Cardiac muscle cell (in vitro differentiated cells and primary cell): ENCODE measurements around the gene SLC1A2. TPM values are rescaled to one million over a fixed set of nuclear protein-coding genes. Genes with fewer than 3 reads are reported as not detected.

Experiments
- DNase-seq, 2 donors: peaks; one replicate each; pipeline versions ENCODE4 v3.0.0 to v3.0.0-alpha.2; 2010 to 2017; ENCODE audit warnings: low read depth in 1 of 2, low spot score in 1 of 2
- H3K27ac ChIP-seq: fragments of 200-600 bp; sonication (generic); 2 replicates; pipeline ENCODE4 v1.5.1; 2016
- H3K27me3 ChIP-seq: fragments of 200-600 bp; sonication (generic); 2 replicates; pipeline ENCODE4 v1.6.0; 2016; ENCODE audit warnings: control low read depth
- H3K36me3 ChIP-seq: fragments of 200-600 bp; sonication (generic); 2 replicates; pipeline ENCODE4 v1.5.1; 2016; ENCODE audit warnings: control low read depth
- H3K4me1 ChIP-seq: fragments of 200-600 bp; sonication (generic); 2 replicates; pipeline ENCODE4 v1.8.1; 2017; ENCODE audit warnings: low read depth, mild to moderate bottlenecking, mixed run types
- H3K4me3 ChIP-seq: fragments of 200-600 bp; sonication (generic); 2 replicates; pipeline ENCODE4 v1.5.1; 2016; ENCODE audit warnings: mild to moderate bottlenecking
- H3K9me3 ChIP-seq: fragments of 200-600 bp; sonication (generic); 2 replicates; pipeline ENCODE4 v1.5.1; 2017; ENCODE audit warnings: low read depth, mild to moderate bottlenecking, control low read depth
- polyA plus RNA-seq: library from polyadenylated mRNA; unstranded; fragments of >200 nt; fragmentation: Nextera tagmentation; extraction: Ambion mirVana; gene quantifications from 2 replicates; pipeline ENCODE4 v1.2.1, GENCODE V29; 2016
- total RNA-seq: library from RNA; depleted of rRNA; stranded (reverse); fragments of >200 nt; gene quantifications from 2 replicates; pipeline ENCODE4 v1.2.3, GENCODE V29; 2016
- TF ChIP-seq, protein P1 (sequence below): IDR thresholded peaks from 2 replicates; pipeline ENCODE4 v1.5.1; 2012; ENCODE audit warnings: low read depth, mild to moderate bottlenecking, low read length

Gene SLC1A2
- total and polyA plus RNA-seq, 2 experiments from 2014 or later = 0.76 to 1.3 TPM

DNA sequence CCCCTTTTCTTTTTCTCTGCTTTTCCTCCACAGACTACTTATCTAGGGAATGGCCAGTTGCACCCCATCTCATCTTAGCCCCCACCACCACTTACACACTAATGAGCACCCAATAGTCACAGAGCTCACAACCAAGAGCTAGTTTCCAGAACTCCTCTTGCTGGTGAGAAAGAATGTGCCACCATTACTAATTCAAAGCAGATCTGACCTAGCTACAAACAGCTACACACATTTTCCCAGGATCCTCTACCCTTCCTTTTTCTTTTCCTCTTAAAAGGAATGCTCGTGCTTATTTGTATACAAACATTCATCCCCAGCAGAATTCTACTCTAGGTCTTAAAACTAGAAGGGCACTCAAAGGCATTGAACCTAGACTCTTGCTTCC is 143.6 kb downstream of the SLC1A2 start:
- TF ChIP-seq, protein P1, sequence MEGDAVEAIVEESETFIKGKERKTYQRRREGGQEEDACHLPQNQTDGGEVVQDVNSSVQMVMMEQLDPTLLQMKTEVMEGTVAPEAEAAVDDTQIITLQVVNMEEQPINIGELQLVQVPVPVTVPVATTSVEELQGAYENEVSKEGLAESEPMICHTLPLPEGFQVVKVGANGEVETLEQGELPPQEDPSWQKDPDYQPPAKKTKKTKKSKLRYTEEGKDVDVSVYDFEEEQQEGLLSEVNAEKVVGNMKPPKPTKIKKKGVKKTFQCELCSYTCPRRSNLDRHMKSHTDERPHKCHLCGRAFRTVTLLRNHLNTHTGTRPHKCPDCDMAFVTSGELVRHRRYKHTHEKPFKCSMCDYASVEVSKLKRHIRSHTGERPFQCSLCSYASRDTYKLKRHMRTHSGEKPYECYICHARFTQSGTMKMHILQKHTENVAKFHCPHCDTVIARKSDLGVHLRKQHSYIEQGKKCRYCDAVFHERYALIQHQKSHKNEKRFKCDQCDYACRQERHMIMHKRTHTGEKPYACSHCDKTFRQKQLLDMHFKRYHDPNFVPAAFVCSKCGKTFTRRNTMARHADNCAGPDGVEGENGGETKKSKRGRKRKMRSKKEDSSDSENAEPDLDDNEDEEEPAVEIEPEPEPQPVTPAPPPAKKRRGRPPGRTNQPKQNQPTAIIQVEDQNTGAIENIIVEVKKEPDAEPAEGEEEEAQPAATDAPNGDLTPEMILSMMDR = no peak
- no peak overlapping the region for H3K27ac ChIP-seq

DNA sequence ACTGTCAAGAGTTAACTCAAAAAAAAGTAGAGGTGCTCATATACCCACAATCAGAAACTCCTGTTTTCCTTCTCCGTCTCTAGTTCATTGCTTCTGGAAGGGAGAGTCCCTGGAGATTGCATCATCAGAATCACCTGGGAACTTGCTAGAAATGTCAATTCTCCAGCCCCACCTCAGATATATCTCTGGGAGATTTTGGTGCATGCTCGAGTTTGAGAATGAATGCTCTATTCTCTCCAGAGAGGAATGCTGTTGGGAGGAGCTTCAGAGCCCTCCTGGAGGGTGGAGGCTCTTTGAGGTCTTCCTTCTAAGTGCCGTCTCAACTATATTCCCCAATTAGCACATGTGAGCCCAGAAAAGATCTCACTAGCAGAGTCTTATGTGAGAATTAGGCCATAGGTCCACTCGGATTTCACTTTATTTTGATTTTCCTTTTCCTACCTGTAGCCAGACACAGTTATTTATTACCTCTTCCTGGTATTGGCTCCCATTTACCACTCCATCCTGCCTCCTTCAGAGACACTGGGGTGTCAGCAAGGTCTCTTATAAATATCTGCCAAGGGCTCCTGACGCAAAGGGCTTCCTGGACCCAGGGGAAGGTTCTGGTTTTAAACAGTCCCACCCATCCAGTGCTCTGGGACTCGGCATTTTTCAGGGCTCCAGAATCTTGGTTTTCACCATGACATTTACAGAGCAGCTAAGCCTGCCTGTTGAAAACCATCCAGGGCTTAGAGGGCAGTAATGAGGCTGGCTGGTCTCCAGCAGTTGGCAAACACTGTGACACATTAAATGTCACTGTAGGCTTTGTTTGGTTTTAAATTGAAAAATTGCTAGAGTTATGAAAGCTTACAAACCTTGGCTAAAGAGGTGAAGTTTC is 144.2 kb downstream of the SLC1A2 start:
- H3K9me3 ChIP-seq = no peaks in the 10 kb centered on the region
- no peak overlapping the region for H3K27ac ChIP-seq
- H3K27me3 ChIP-seq = no peaks in the 10 kb centered on the region
- H3K4me3 ChIP-seq = no peak overlapping the region
- H3K36me3 ChIP-seq = no peaks in the 10 kb centered on the region
- DNase-seq = no peak
- TF ChIP-seq, protein P1 = no peak
- H3K4me1 ChIP-seq = no peaks in the 10 kb centered on the region

More for the DNA sequence above, 143.6 kb downstream of the SLC1A2 start:
- no peak for DNase-seq
- Histone ChIP-seq H3K27me3 (no peaks in the 10 kb centered on the region), H3K4me3 (no peak overlapping the region), H3K4me1 (no peaks in the 10 kb centered on the region), H3K36me3 (no peaks in the 10 kb centered on the region), H3K9me3 (no peaks in the 10 kb centered on the region)

DNA sequence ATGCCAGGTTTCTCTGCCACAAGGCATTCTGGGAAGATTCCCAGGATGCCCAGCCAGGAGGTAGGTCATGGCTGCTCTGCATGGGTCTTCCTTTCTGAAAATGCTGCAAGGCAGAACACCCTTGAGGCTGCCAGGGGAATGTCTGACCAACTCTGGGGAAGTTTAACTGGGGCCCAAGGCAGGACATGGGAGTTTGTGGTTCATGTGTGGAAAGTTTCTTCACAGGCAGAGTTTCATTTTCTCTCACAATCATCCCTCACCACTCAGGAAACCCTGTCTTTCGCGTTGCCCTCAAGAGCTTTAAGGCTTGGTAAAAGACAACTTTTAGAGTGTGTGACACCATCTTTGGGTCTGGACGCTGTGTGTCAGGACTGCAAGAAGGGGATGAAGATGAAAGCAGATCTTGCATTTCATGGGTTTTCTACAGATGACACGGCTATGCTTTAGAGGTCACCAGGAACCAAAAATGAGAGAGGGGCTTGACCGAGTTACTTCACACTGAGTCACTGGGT is 146.9 kb downstream of the SLC1A2 start:
- TF ChIP-seq, protein P1 = no peak
- Histone ChIP-seq H3K4me1 (no peaks in the 10 kb centered on the region), H3K4me3 (no peak overlapping the region), H3K27me3 (no peaks in the 10 kb centered on the region), H3K27ac (no peak overlapping the region), H3K36me3 (no peaks in the 10 kb centered on the region), H3K9me3 (no peaks in the 10 kb centered on the region)
- no peak for DNase-seq

DNA sequence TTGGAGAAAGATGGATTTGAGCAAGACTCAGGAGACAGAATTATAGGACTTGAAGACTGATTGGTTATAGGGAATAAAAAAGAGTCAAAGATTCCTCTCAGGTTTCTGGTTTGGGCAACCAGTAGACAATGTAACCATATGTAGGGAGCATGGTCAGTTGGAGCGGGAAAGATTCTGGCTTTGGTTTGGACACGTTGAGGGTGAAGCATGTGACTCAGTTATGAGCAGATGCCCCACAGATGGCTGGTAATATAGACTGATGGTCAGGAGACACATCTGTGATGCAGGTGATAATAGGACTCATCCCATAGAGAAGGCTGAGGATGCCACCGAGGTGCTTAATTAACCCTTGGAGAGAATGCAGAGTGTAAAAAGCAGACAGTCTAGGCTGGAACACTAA is 148.3 kb downstream of the SLC1A2 start:
- TF ChIP-seq, protein P1 = no peak
- H3K4me3 ChIP-seq = no peak overlapping the region
- H3K9me3 ChIP-seq = no peaks in the 10 kb centered on the region
- no peaks in the 10 kb centered on the region for H3K4me1 ChIP-seq
- H3K27me3 ChIP-seq = no peaks in the 10 kb centered on the region
- H3K36me3 ChIP-seq = no peaks in the 10 kb centered on the region
- DNase-seq = no peak
- H3K27ac ChIP-seq = no peak overlapping the region

DNA sequence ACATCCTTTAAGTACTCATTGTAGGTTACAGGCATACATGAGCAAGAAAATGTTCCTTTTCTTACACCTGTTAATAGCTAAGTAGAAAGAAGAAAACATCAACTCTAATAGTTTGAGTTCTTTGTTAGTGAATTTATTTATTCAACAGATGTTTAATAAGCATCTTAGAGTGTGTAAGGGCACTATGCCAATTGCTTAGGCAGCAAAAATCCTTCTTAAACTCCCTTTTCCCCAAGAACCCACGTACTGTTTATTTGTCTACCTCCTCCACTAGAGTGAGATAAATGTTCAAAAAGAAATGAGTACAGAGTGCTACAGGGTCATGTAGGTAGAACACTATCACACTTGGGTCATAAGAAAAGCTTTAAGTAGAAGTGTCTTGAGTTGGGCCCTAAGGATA is 149.0 kb downstream of the SLC1A2 start:
- no peaks in the 10 kb centered on the region for H3K9me3 ChIP-seq
- H3K4me1 ChIP-seq = no peaks in the 10 kb centered on the region
- H3K4me3 ChIP-seq = no peak overlapping the region
- TF ChIP-seq, protein P1 = no peak
- DNase-seq = no peak
- no peak overlapping the region for H3K27ac ChIP-seq
- H3K27me3 ChIP-seq = no peaks in the 10 kb centered on the region
- no peaks in the 10 kb centered on the region for H3K36me3 ChIP-seq
